ENCODE results near the gene KATNIP. TPM values are rescaled to one million over a fixed set of nuclear protein-coding genes. Genes with fewer than 3 reads are reported as not detected.

Gene KATNIP
- total RNA-seq, 2 donors from 2014 or later, result 10.6 to 22.7 TPM

- no peaks in the 10 kb centered on the region for H3K27me3 ChIP-seq
- H3K4me1 ChIP-seq, result no peaks in the 10 kb centered on the region
- no peak for TF ChIP-seq CTCF (IDR thresholded peaks at IDR 0.05)
- H3K9me3 ChIP-seq, result no peaks in the 10 kb centered on the region
- DNase-seq (ENCODE audit: low spot score), result no peak
- no peaks in the 10 kb centered on the region for H3K36me3 ChIP-seq
- no peak overlapping the region for H3K4me3 ChIP-seq
- no peak overlapping the region for H3K27ac ChIP-seq
These were observed 46.0 kb downstream of the KATNIP start for GRCh38 chr16:27595993-27596392.

DNA sequence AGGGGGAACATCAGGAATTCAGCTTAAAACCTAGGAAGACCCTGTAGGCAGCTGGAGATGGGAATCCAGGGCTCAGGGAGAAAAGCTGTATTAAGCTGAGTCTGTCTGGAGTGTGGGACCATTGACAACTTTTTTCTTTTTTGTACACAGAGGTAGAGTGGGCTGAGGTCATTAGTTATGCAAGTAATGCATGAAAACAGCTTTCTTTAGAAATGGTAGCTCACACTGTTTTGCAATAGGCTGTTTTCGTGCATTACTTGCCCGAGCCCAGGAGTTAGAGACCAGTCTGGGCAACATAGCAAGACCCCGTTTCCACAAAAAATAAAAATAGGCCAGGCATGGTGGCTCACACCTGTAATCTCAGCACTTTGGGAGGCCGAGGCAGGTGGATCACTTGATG lies 46.5 kb downstream of the KATNIP start:
- Histone ChIP-seq H3K9me3 (no peaks in the 10 kb centered on the region), H3K36me3 (no peaks in the 10 kb centered on the region), H3K4me3 (no peak overlapping the region), H3K27ac (no peak overlapping the region), H3K27me3 (no peaks in the 10 kb centered on the region), H3K4me1 (no peaks in the 10 kb centered on the region)
- no peak for TF ChIP-seq CTCF (IDR thresholded peaks at IDR 0.05)
- DNase-seq (ENCODE audit: low spot score), result no peak

- Histone ChIP-seq H3K4me1 (no peaks in the 10 kb centered on the region), H3K36me3 (no peaks in the 10 kb centered on the region), H3K27me3 (no peaks in the 10 kb centered on the region), H3K4me3 (no peak overlapping the region), H3K27ac (no peak overlapping the region), H3K9me3 (no peaks in the 10 kb centered on the region)
- DNase-seq (ENCODE audit: low spot score), result no peak
- no peak for TF ChIP-seq CTCF (IDR thresholded peaks at IDR 0.05)
These were observed 47.4 kb downstream of the KATNIP start for GRCh38 chr16:27597361-27597760.

DNA sequence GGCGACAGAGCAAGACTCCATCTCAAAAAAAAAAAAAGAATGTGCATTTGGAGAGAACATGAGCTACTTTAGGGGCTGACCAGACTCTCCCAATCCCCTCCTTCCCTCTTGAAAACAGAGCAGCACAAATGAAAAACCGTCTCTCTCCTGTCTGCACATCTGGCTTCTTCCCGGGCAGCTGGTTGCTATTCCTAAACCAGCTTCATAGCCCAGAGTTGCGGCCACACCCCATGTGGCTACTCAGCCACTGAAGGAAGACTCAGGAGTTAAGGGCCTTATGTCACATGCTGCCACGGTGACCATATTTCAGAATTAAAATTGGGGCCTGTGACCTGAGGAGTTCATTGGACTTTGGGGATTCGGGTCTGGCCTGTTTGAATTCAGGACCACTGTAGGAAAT lies 48.3 kb downstream of the KATNIP start:
- DNase-seq (ENCODE audit: low spot score), result no peak
- no peaks in the 10 kb centered on the region for H3K36me3 ChIP-seq
- no peaks in the 10 kb centered on the region for H3K27me3 ChIP-seq
- H3K4me3 ChIP-seq, result no peak overlapping the region
- no peaks in the 10 kb centered on the region for H3K9me3 ChIP-seq
- TF ChIP-seq CTCF (IDR thresholded peaks at IDR 0.05), result no peak
- no peak overlapping the region for H3K27ac ChIP-seq
- no peaks in the 10 kb centered on the region for H3K4me1 ChIP-seq

DNA sequence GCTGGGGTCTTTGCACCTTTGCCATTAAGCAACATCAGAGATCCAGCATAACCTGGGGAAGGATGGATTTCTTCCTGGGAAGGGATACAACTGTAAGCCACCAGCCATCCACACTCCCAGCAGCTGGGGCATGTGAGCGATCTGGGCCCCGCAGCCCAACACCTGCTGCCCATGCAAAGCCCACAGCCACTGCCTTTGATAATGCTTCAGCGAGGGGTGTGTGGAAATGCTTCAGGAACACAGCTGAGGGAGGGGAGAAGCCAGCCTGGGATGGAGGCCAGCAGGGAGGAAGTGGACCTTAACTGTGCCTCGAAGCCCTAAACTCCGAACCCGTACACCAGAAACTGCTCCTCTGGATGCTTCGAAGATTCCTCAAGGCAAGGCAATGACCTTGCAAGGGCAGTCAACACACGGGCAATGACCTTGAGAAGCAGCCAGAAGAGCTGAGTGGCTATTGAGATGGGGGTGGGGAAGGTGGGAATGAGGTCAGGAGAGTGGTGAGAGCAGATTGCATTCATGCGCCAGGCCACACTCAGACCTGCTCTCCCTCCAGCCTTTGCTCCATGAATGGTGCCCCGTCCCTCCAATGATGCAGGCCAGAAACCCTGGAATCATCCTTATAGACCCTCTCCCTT lies 49.1 kb downstream of the KATNIP start:
- no peak for DNase-seq (ENCODE audit: low spot score)
- H3K36me3 ChIP-seq, result no peaks in the 10 kb centered on the region
- H3K9me3 ChIP-seq, result no peaks in the 10 kb centered on the region
- H3K27me3 ChIP-seq, result no peaks in the 10 kb centered on the region
- H3K4me1 ChIP-seq, result no peaks in the 10 kb centered on the region
- H3K4me3 ChIP-seq, result no peak overlapping the region
- no peak overlapping the region for H3K27ac ChIP-seq
- TF ChIP-seq CTCF (IDR thresholded peaks at IDR 0.05), result no peak

- no peaks in the 10 kb centered on the region for H3K4me1 ChIP-seq
These were observed 49.7 kb downstream of the KATNIP start for GRCh38 chr16:27599606-27600005.

More at GRCh38 chr16:27599606-27600005, 49.7 kb downstream of the KATNIP start:
- no peaks in the 10 kb centered on the region for H3K27me3 ChIP-seq
- H3K36me3 ChIP-seq, result no peaks in the 10 kb centered on the region
- H3K4me3 ChIP-seq, result no peak overlapping the region
- no peak for TF ChIP-seq CTCF (IDR thresholded peaks at IDR 0.05)
- no peak overlapping the region for H3K27ac ChIP-seq
- no peaks in the 10 kb centered on the region for H3K9me3 ChIP-seq
- no peak for DNase-seq (ENCODE audit: low spot score)
